Keratinocyte (primary cell): ENCODE measurements around the gene CLIP2. TPM values are rescaled to one million over a fixed set of nuclear protein-coding genes. Genes with fewer than 3 reads are reported as not detected.
A peak's percentile ranks its signal among the peaks of the same experiment; 100 is the strongest.

Experiments
- DNase-seq: peaks from one replicate; pipeline ENCODE4 v3.0.0-alpha.2; 2011; ENCODE audit warnings: low read depth, missing footprints, low spot score
- FAIRE-seq: peaks from 2 replicates; lab custom pipeline; 2011; peaks lifted over from hg19 to GRCh38; lab: Jason Lieb, UNC
- H2AFZ ChIP-seq: 2 replicates; pipeline ENCODE4 v1.6.0; 2012; ENCODE audit warnings: low read length, control low read depth, inconsistent platforms; ENCODE audit not compliant: control insufficient read depth
- H3K27ac ChIP-seq: 2 replicates; pipeline ENCODE4 v1.5.1; 2011; ENCODE audit warnings: low read length; ENCODE audit not compliant: control insufficient read depth, insufficient read depth
- H3K27me3 ChIP-seq: 3 replicates; pipeline ENCODE4 v1.6.0; 2011; ENCODE audit warnings: low read length; ENCODE audit not compliant: control insufficient read depth, insufficient read depth; ENCODE audit errors: extremely low read depth
- H3K36me3 ChIP-seq, 2 experiments: 2 replicates in 1 of 2; 3 replicates in 1 of 2; pipeline ENCODE4 v1.5.1; 2011; ENCODE audit warnings: low read length in 2 of 2, mild to moderate bottlenecking in 1 of 2; ENCODE audit not compliant: control insufficient read depth in 2 of 2, insufficient read depth in 2 of 2; ENCODE audit errors: extremely low read depth in 1 of 2
- H3K4me1 ChIP-seq: 3 replicates; pipeline ENCODE4 v1.5.1; 2011; ENCODE audit warnings: low read length; ENCODE audit not compliant: control insufficient read depth, insufficient read depth; ENCODE audit errors: extremely low read depth
- H3K4me2 ChIP-seq: 3 replicates; pipeline ENCODE4 v1.6.0; 2011; ENCODE audit warnings: low read depth, low read length; ENCODE audit not compliant: control insufficient read depth, insufficient read depth; ENCODE audit errors: extremely low read depth
- H3K4me3 ChIP-seq, 3 experiments: fragments of 200-600 bp in 1 of 3; sonication (generic) in 1 of 3; 2 replicates in 2 of 3; 3 replicates in 1 of 3; pipeline ENCODE4 v1.5.1; 2011 to 2016; ENCODE audit warnings: low read length in 3 of 3, mild to moderate bottlenecking in 3 of 3, control low read depth in 2 of 3, inconsistent platforms in 1 of 3, low read depth in 1 of 3, mixed read lengths in 1 of 3, mixed run types in 1 of 3, moderate library complexity in 1 of 3; ENCODE audit not compliant: control insufficient read depth in 2 of 3, insufficient read depth in 2 of 3; ENCODE audit errors: extremely low read depth in 1 of 3
- H3K79me2 ChIP-seq: 2 replicates; pipeline ENCODE4 v1.6.0; 2012; ENCODE audit warnings: low read length; ENCODE audit not compliant: control insufficient read depth, insufficient read depth
- H3K9ac ChIP-seq: 3 replicates; pipeline ENCODE4 v1.6.0; 2011; ENCODE audit warnings: low read length; ENCODE audit not compliant: control insufficient read depth, insufficient read depth; ENCODE audit errors: extremely low read depth
- H3K9me1 ChIP-seq: 3 replicates; pipeline ENCODE4 v1.6.0; 2011; ENCODE audit warnings: low read length; ENCODE audit not compliant: control insufficient read depth, insufficient read depth; ENCODE audit errors: extremely low read depth
- H3K9me3 ChIP-seq: 2 replicates; pipeline ENCODE4 v1.5.1; 2012; ENCODE audit warnings: low read depth, low read length; ENCODE audit not compliant: control insufficient read depth
- H4K20me1 ChIP-seq: 3 replicates; pipeline ENCODE4 v1.6.0; 2011; ENCODE audit warnings: low read length; ENCODE audit not compliant: control insufficient read depth, insufficient read depth; ENCODE audit errors: extremely low read depth
- CTCF ChIP-seq, 3 experiments: IDR thresholded peaks in 1 of 3; conservative IDR thresholded peaks in 1 of 3; optimal IDR thresholded peaks in 1 of 3; 2 replicates in 2 of 3; 3 replicates in 1 of 3; pipeline versions ENCODE3 to v1.5.1; 2011; ENCODE audit warnings: low read length in 3 of 3, mild to moderate bottlenecking in 3 of 3, moderate library complexity in 2 of 3, control low read depth in 1 of 3, inconsistent platforms in 1 of 3; ENCODE audit not compliant: insufficient read depth in 2 of 3; ENCODE audit errors: extremely low read depth in 1 of 3
- EZH2 ChIP-seq: IDR thresholded peaks from one replicate; pipeline ENCODE4 v1.6.1; 2012; ENCODE audit warnings: inconsistent platforms, mild to moderate bottlenecking, low read length, moderate library complexity
- dilution Hi-C: fragments of 300-500 bp; cut with MboI; formaldehyde crosslinking; loops from one replicate; pipeline ENCODE4 v1.7.0; 2020; ENCODE audit warnings: low sequenced_read_pairs; ENCODE audit not compliant: extremely low pct_ligation_motif_present
- polyA minus RNA-seq, 3 experiments: library from RNA; depleted of rRNA, polyadenylated mRNA; stranded (reverse); fragments of >200 nt; gene quantifications; 1 replicate in 1 of 3; 2 replicates in 1 of 3; 3 replicates in 1 of 3; pipeline ENCODE4 v1.2.3, GENCODE V29; 2011
- polyA plus RNA-seq, 5 experiments: library from polyadenylated mRNA; depleted of rRNA in 3 of 5; stranded (reverse) in 3 of 5; stranded (forward) in 1 of 5; unstranded in 1 of 5; fragments of >200 nt; gene quantifications; 1 replicate in 1 of 5; 2 replicates in 3 of 5; 3 replicates in 1 of 5; pipeline versions ENCODE4 v1.2.1 to v1.2.3, GENCODE V29; 2011 to 2012; ENCODE audit warnings: missing spikeins in 2 of 5, low read depth in 1 of 5, low replicate concordance in 1 of 5

The CLIP2 gene
- polyA plus RNA-seq = 2.6 to 4.1 TPM (median 3.8 TPM) in 3 replicates
- polyA plus RNA-seq (2011; ENCODE audit: low read depth) = 20.4 TPM
- polyA plus RNA-seq (2011; cell fraction: cytosol; rRNA removed) = 2.1 and 5.5 TPM in 2 replicates
- 8.1 and 12.2 TPM in 2 replicates for polyA plus RNA-seq (2011; cell fraction: nucleus; rRNA removed)
- polyA plus RNA-seq (2012; ENCODE audit: low replicate concordance) = 8.4 and 18.0 TPM in 2 replicates
- polyA minus RNA-seq = 5.5 to 21.8 TPM (median 5.9 TPM) in 3 replicates
- 10.0 TPM for polyA minus RNA-seq (2011; cell fraction: cytosol; rRNA and poly(A)+ RNA removed)
- polyA minus RNA-seq (2011; cell fraction: nucleus; rRNA and poly(A)+ RNA removed) = 9.7 and 13.0 TPM in 2 replicates

GRCh38 chr7:74289018-74289658, at the start of gene CLIP2:
TSS of gene CLIP2 (plus strand) at chr7:74289407. CDS start at chr7:74317547, 28,140 bp downstream.
- Histone ChIP-seq H3K9me3 (no peaks in the 10 kb centered on the region), H3K9ac (peak within 1 kb of the TSS; percentile 71), H3K27me3 (no peaks in the 10 kb centered on the region), H3K4me2 (peak within 1 kb of the TSS; percentile 89), H3K4me3 (peak within 1 kb of the TSS; percentile 69 to 83 (median 75)), H4K20me1 (no peaks in the 10 kb centered on the region), H3K4me1 (peaks cover 26% of the 10 kb centered on the region), H3K36me3 (no peaks in the 10 kb centered on the region), H3K27ac (no peak within 1 kb of the TSS), H3K9me1 (peaks cover 3% of the 10 kb centered on the region), H3K79me2 (peaks cover 18% of the 10 kb centered on the region), H2AFZ (peak within 1 kb of the TSS; percentile 95)
- no peak for DNase-seq
- dilution Hi-C loops = no loop called here
- TF ChIP-seq CTCF (optimal IDR thresholded peaks at IDR 0.05 in 1 of 3, IDR thresholded peaks at IDR 0.05 in 1 of 3, conservative IDR thresholded peaks at IDR 0.05 in 1 of 3; ENCODE audit: extremely low read depth in 1 of 3, insufficient read depth in 2 of 3, low read length in 3 of 3) (no peak), EZH2 (no peak)
- no peak for FAIRE-seq

GRCh38 chr7:74240482-74240881, 48.7 kb upstream of the CLIP2 start:
- H3K36me3 ChIP-seq = peaks cover 10 to 32% of the 10 kb centered on the region in 2 experiments
- H3K27ac ChIP-seq = no peak overlapping the region
- DNase-seq (no peak), FAIRE-seq (no peak)
- H3K27me3 ChIP-seq = no peaks in the 10 kb centered on the region
- H3K4me2 ChIP-seq = no peak overlapping the region
- dilution Hi-C loops = no loop called here
- no peak overlapping the region for H3K9ac ChIP-seq
- no peaks in the 10 kb centered on the region for H3K9me1 ChIP-seq
- H2AFZ ChIP-seq = no peak overlapping the region
- no peak for TF ChIP-seq EZH2
- TF ChIP-seq CTCF (optimal IDR thresholded peaks at IDR 0.05 in 1 of 3, IDR thresholded peaks at IDR 0.05 in 1 of 3, conservative IDR thresholded peaks at IDR 0.05 in 1 of 3; ENCODE audit: extremely low read depth in 1 of 3, insufficient read depth in 2 of 3, low read length in 3 of 3) = no peak
- no peaks in the 10 kb centered on the region for H4K20me1 ChIP-seq
- H3K4me1 ChIP-seq = no peaks in the 10 kb centered on the region
- no peaks in the 10 kb centered on the region for H3K79me2 ChIP-seq
- H3K4me3 ChIP-seq = no peak overlapping the region
- no peaks in the 10 kb centered on the region for H3K9me3 ChIP-seq
